GM18861 (cell line): Measurements from ENCODE around the gene C2CD4D.
A peak's percentile ranks its signal among the peaks of the same experiment; 100 is the strongest.

ENCODE experiments used
- ATAC-seq: cut with Tn5 transposase; IDR thresholded peaks from one replicate; pipeline ENCODE4 v1.9.1; 2021; ENCODE audit not compliant: unreplicated experiment

C2CD4D gene

GRCh38 chr1:151790940-151791651 is 48.5 kb downstream of the C2CD4D start:
- no peak for ATAC-seq

- ATAC-seq = peak; percentile 88
These were observed 49.3 kb downstream of the C2CD4D start, which contains the start of gene TDRKH for GRCh38 chr1:151790071-151790939. TDRKH (minus strand) TSS chr1:151790500; CDS start chr1:151783022, 7,478 bp downstream.
